Measurements from ENCODE around the gene MRC1. TPM values are rescaled to one million over a fixed set of nuclear protein-coding genes. Genes with fewer than 3 reads are reported as not detected.

Gene MRC1
- polyA plus RNA-seq, 3 donors: 5.0 to 43.2 (median 32.8) TPM

DNA sequence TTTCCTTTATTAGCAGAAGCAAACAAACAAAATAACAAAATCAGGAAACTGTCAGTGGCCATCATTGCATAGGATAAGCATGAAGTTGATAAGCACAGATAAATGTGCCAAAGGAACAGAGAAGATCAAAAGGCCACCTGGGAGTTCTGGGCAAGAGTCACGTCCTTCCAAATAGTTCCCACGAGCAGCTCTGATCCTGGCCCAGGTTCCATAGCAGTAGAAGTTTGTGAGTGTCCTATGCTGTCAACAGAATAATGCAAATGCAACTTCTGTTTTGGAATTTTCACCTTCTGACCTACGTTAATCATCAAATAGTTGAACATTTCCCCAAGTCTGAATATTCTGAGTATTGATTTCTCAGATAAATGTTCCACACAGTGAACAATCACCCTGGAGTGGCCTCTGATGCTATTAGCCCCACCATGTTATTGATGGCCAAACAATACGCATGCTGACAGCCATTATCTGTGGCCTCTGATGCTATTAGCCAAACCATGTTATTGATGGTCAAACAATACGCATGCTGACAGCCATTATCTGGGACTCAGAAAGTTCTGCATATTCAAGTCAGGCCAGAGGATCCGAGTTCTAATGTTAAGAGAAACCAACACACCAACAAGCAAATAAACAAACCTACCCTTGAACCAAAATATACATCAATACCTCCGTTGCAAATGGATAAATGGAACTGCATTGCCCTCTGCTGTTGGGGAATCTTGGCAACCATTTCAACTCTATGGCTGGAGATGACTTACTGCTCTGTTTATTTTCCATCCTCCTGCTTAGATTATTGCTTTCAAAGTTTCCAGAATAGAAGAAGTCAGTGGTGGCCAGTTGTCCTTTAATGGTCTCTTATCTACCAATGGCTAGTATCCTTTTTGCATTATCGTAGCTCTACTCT is 63.3 kb downstream of the MRC1 start:
- WGBS, 3 donors: 36 to 67% (median 66%) methylated on average over 8 of the region's 8 CpGs

DNA sequence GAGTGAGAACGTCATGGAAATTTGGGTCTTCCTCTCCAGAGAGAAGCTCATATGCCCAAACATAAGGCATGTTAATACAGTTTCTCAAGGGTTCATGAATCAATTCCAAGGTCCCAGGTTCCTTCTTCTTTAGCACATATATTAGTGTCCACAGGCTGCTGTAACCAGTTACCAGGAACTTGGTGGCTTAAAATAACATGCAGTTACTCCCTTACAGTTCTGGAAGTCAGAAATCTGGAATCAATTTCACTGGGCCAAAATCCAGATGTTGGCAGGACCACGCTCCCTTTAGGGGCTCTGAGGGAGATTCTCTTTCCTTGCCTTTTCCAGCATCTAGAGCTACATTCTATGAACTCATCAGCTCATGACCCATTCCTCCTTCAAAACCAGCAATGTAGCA is 64.8 kb downstream of the MRC1 start:
- no peak overlapping the region for H3K27ac ChIP-seq (ENCODE audit: low read depth, low read length)

More for the DNA sequence above, 63.3 kb downstream of the MRC1 start:
- H3K27ac ChIP-seq (ENCODE audit: low read depth, low read length): no peak overlapping the region

DNA sequence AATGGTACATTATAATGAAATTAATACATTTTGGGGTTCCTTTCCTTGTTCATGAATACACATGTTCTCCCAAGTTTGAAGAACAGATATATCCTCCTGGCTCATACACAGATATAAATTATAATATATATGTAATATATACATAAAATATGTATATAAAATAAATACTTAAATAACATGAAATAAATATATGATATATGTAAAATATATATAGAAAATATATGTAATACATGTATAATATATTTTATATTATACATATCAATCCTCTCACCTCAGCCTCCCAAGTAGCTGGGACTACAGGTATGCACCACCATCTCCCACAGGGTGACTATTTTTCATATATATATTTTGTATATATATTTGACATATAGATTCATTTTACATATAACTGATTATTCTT is 68.0 kb downstream of the MRC1 start:
- no peak overlapping the region for H3K27ac ChIP-seq (ENCODE audit: low read depth, low read length)

More for the DNA sequence above, 64.8 kb downstream of the MRC1 start:
- WGBS, 3 donors: 60 to 79% (median 63%) methylated on average over 2 of the region's 2 CpGs

DNA sequence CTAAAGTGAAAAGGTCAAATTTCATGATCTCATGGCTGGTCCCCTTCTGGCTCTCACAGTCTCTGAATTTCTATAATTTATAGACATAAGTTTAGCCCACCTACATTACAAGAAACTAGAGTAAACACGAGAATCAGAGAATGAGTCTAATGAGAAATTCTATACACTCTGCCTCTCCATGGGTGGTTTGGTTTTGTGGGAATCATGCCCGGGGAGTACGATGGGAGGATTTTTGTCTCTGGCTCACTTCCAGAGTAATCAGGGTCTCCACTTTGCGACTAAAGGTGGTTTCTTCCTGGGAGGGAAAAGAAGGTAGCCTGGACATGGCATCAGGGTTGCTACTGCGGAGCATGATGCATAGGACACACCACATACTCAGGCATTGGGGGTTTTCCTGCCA is 69.7 kb downstream of the MRC1 start:
- no peak overlapping the region for H3K27ac ChIP-seq (ENCODE audit: low read depth, low read length)
- WGBS, 3 donors: 76 to 83% (median 78%) methylated on average over 5 of the region's 5 CpGs

DNA sequence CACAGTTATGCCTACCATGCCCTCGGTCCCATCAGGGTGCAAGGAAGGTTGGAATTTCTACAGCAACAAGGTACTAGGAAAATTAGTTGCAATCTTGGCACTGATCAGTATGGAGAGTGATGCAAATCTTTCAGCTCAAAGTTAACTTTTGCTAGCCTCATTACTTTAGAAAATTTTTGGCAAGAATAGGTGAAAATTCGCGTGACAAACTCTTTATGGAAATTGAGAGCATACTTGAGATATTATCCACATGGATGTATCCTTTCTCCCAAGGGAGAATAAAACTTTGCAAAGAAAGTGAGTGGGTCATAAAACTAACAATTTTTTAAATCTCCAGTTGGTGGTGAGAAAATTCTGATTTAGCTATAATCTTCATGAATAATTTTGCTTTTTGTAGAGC is 71.5 kb downstream of the MRC1 start:
- 64 to 75% (median 72%) methylated on average over 3 of the region's 3 CpGs for WGBS, 3 donors
- no peak overlapping the region for H3K27ac ChIP-seq (ENCODE audit: low read depth, low read length)

DNA sequence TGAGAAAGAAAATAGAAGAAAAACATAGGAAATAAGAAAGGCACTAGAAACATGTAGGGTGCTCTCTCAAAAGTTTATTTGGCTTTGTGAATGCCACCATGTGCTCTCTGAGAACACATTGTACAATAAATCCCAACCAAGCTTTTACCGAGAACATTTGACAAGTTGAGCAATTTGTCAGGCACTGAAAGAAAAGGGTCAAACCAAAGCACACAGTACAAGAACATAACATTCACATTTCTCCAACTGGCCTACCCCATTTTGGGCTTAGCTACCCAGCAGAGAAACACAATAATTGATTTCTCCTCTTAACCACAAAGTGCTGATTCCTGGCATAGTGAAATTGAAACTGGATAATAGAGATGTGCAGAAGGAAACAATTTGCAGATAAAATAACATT is 73.4 kb downstream of the MRC1 start:
- no peak overlapping the region for H3K27ac ChIP-seq (ENCODE audit: low read depth, low read length)
- 36 to 66% (median 38%) methylated on average over 1 of the region's 1 CpG for WGBS, 3 donors

DNA sequence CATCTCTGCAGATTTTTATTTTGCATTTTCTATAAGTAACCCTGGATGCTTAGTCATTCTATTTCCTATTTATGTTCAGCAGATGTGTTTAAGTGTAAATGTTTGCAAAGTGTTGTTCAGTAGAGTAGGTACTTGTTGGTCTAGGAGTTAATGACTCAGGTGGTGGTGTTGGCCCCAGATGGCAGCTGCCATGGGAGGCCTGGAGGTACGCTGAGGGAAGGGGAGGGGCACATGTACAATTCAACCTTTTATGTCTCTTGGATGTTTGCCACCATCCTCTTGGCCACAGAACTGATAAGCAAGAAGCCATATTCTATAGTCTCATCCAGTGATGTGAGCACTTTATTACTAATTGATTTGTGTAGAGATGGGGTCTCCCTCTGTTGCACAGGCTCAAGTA is 74.5 kb downstream of the MRC1 start:
- H3K27ac ChIP-seq (ENCODE audit: low read depth, low read length): no peak overlapping the region
- WGBS, 3 donors: 62 to 90% (median 67%) methylated on average over 1 of the region's 1 CpG

DNA sequence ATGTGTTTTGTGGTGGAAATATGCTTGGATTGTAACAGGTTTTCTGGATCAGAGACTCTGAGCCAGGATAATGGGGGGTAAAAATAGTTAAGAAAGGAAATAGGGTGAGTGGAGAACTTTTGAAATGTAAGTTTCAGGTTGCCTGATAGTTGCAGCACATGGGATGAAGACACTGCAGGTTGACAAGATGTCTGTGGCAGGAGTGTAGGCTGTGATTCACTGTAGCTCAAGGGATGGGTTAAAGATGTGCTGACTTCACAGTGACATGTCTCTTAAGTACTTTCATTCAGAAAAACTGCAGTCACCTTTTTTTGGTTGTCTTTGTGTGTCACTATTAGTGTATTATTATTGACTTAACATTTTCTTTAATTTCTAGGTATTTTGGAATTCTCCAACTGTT is 79.0 kb downstream of the MRC1 start:
- no peak overlapping the region for H3K27ac ChIP-seq (ENCODE audit: low read depth, low read length)

DNA sequence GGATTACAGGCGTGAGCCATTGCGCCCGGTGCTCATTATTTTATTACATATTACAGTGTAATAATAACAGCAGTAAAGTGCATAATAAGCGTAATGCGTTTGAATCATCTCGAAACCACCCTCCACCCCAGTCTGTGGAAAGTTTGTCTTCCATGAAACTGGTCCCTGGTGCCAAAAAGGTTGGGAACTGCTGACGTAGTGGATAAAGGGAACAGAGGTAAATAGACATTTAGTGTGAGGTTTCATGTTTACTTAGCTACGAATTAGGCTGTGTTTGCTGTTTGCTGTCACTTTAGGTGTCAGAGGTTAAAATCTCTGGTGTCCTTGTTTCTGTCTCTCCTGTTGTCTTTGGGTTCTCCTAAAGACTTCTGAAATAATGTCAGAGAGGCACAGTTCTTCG is 82.3 kb downstream of the MRC1 start:
- H3K27ac ChIP-seq (ENCODE audit: low read depth, low read length): no peak overlapping the region
- WGBS, 3 donors: 72 to 89% (median 86%) methylated on average over 9 of the region's 9 CpGs

DNA sequence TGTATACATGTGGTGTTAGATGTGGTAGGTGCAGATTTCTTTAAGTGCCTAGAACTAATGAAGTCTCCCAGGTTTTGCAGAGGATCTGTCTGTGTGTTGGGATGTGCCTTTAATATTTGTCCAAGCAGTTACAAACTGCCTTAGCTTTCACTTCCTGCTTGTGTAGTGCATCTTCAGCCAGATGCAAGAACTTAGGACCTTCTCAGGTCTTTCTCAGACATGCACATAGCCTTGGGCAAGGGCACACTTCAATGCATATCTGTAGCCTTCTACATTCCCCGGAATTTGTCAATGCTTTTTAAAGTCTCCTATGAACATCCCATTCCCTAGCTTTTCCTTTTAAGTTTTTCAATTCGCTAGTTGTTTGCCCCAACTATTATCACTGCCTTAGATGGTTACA is 95.4 kb downstream of the MRC1 start:
- H3K27ac ChIP-seq (ENCODE audit: low read depth, low read length): no peak overlapping the region
- WGBS, 3 donors: 83 to 96% (median 93%) methylated on average over 2 of the region's 2 CpGs

DNA sequence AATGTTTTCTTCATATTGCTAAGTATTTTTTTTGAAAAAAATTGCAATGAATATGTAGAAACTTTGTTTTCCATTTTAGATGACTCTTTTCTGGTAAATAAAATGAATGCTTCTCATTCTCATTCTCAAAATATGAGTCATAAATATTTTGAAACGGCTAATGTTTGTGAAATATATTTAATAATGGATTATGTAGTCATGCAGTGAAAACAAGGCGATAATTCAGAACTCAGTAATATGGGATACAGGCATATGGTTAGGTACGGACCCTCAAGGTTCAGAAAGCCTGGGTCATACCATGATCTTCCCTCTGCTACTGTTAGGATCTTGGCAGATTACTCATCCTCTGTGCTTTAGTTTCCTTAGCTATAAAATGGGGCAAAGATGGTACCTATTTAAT is 96.3 kb downstream of the MRC1 start:
- H3K27ac ChIP-seq (ENCODE audit: low read depth, low read length): no peak overlapping the region
- 71 to 88% (median 76%) methylated on average over 3 of the region's 3 CpGs for WGBS, 3 donors

DNA sequence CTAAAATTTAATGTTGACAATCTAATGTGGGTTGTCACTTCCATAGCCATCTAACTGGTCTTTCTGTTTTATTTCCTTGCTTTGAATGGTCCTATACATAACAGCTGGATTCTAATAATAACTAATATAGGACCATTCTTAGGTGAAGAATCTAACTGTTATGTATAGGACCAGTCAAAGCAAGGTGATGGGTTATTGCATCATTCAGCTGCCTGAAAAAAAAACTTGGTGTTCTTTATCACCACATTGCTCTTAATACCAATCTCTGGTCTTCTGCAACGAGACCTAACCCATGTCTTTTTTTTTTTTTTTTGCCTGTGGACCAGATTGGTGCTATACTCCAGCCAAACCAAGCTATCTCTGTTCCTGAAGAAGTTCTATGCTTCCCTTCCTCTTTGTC is 96.9 kb downstream of the MRC1 start:
- 65 to 91% (median 76%) methylated on average over 1 of the region's 1 CpG for WGBS, 3 donors

DNA sequence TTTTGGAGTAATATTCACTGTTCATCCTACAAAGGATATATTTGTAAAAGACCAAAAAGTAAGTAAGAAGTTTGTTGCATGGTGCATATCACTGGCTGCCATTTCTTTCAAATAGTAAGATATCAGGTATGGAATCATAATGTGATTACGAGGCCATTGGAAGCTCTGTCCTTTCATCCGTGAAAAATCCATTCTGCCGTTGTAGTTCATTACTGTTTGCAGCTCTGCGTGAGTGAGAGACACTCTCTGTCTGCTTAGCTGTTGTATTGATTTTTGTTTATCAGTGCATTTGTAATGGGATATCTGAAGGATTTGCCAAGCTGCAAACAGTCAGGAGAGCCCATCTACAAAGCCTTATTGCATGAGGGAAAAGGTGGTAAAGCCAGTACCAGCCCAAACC is 98.5 kb downstream of the MRC1 start:
- WGBS, 3 donors: 25 to 92% (median 82%) methylated on average over 4 of the region's 4 CpGs
- no peak overlapping the region for H3K27ac ChIP-seq (ENCODE audit: low read depth, low read length)

More for the DNA sequence above, 96.9 kb downstream of the MRC1 start:
- no peak overlapping the region for H3K27ac ChIP-seq (ENCODE audit: low read depth, low read length)

DNA sequence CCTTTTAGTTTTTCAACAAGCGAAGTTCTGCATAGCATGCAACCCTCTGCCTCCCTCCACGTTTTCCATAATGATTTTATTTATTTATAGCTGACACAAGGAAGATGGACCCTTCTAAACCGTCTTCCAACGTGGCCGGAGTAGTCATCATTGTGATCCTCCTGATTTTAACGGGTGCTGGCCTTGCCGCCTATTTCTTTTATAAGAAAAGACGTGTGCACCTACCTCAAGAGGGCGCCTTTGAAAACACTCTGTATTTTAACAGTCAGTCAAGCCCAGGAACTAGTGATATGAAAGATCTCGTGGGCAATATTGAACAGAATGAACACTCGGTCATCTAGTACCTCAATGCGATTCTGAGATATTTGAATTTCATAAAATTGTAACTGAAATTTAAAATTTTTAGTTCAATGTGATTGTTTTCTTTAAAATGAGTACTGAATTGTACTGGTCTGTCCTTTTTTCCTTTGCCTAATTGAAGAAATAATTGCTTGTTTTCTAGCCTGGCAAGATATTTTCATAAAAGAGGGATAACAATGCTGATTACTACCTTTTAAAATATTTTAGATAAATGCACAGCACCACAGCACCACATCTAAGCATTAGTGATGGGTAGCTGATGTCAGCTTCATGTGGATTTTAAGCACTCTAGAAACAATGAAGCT is 101.1 kb downstream of the MRC1 start:
- WGBS, 3 donors: 19 to 28% (median 22%) methylated on average over 12 of the region's 12 CpGs
- no peak overlapping the region for H3K27ac ChIP-seq (ENCODE audit: low read depth, low read length)

DNA sequence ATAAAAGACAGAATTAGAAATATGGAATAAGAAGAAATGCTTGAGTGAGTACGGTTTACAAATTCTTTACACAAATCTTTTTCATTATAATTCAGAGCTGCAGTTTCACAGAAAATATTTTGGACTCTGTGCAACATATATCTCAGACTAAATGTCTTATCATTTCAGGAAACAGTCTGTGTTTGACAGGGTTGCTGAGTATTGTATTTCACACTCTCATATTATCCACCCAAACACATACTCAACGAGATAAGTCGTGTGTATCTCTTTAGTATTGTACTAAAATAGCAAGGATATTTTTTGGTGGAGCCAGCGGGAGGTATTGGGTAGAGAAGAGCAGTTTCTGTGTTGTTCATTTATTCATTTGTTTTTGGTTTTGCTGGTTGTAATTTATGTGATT is 103.6 kb downstream of the MRC1 start:
- H3K27ac ChIP-seq (ENCODE audit: low read depth, low read length): no peak overlapping the region
- WGBS, 3 donors: 32 to 44% (median 42%) methylated on average over 4 of the region's 4 CpGs

DNA sequence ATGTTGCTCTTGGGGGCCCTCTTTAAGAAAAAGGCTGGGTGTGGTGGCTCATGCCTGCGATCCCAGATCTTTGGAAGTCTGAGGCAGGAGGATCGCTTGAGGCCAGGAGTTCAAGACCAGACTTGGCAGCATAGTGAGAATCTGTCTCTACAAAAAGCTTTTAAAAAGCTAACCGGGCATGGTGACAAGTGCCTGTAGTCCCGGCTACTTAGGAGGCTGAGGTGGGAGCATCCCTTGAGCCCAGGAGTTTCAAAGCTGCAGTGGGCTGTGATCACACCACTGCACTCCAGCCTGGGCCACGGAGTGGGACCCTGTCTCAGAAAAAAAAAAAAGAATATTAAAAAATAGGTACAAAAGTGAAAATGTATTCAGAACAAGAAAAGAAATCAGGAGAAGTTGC is 104.5 kb downstream of the MRC1 start:
- 61 to 70% (median 65%) methylated on average over 5 of the region's 5 CpGs for WGBS, 3 donors
- H3K27ac ChIP-seq (ENCODE audit: low read depth, low read length): no peak overlapping the region

DNA sequence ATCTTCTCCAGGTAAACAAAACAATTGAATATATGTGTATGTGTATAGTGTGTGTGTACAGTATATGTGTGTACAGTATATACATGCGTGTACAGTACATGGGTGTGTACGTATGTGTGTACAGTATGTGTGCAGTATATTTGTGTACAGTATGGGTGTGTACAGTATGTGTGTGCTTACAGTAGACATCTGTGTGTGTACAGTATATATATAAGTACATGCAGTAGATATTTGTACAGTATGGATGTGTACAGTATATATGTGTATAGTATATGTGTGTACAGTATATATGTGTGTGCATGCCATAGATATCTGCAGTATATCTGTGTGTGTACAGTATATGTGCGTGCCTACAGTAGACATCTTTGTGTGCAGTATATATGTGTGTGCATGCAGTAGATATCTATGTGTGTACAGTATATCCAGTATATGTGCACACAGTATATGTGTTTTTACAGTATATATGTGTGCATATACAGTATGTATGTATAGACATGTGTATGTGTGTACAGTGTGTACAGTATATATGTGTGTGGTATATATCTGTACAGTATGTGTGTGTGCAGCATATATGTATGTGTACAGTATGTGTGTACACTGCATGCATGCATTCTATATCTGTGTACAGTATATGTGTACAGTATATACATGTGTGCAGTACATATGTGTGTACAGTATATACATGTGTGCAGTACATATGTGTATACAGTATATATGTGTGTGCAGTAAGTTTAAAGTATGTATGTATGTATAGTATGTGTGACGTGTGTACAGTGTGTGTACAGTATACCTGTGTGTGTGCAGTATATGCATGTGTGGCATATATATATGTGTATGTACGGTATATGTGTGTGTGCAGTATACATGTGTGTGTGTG is 105.3 kb downstream of the MRC1 start:
- 86 to 96% (median 87%) methylated on average over 5 of the region's 5 CpGs for WGBS, 3 donors
- no peak overlapping the region for H3K27ac ChIP-seq (ENCODE audit: low read depth, low read length)

DNA sequence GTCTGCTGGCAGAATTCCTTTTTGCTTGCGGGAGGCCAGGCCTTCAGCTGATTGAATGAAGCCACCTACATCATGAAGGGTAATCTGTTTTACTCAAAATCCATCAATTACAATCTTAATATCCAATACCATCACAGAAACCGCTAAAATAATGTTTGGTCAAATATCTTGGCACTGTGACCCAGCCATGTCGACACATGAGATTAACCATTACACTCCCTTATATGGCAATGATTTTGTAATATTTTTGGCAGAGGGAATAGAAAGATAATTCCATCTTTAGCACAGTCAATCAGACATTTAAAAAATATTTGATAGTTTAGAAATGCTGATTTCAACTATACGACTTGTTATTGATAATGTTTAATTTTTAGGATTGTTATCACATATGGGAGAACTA is 106.0 kb downstream of the MRC1 start:
- WGBS, 3 donors: 62 to 79% (median 68%) methylated on average over 4 of the region's 4 CpGs
- H3K27ac ChIP-seq (ENCODE audit: low read depth, low read length): no peak overlapping the region
